Sigmoid colon (tissue), 7 donors: Measurements from ENCODE around the gene PPM1L. TPM values are rescaled to one million over a fixed set of nuclear protein-coding genes. Genes with fewer than 3 reads are reported as not detected.

Experiments used
- DNase-seq: peaks from one replicate; pipeline ENCODE4 v3.0.0-alpha.2; 2019
- H3K27ac ChIP-seq, 4 donors: fragments of 200-600 bp; sonication (generic); one replicate each; pipeline ENCODE4 v1.5.1; 2016 to 2019; ENCODE audit warnings: mild to moderate bottlenecking in 1 of 4
- H3K27me3 ChIP-seq, 3 donors: fragments of 200-600 bp; sonication (generic); one replicate each; pipeline ENCODE4 v1.5.1; 2019; ENCODE audit warnings: mild to moderate bottlenecking in 1 of 3
- H3K36me3 ChIP-seq, 4 donors: fragments of 200-600 bp; sonication (generic); one replicate each; pipeline ENCODE4 v1.5.1; 2016 to 2019
- H3K4me1 ChIP-seq, 4 donors: fragments of 200-600 bp; sonication (generic); one replicate each; pipeline ENCODE4 v1.5.1; 2017 to 2019
- H3K4me3 ChIP-seq, 4 donors: fragments of 200-600 bp; sonication (generic); one replicate each; pipeline ENCODE4 v1.5.1; 2017 to 2019; ENCODE audit warnings: mild to moderate bottlenecking in 2 of 4, moderate library complexity in 1 of 4
- H3K9me3 ChIP-seq, 4 donors: fragments of 200-600 bp in 3 of 4; sonication (generic) in 3 of 4; one replicate each; pipeline versions ENCODE4 v1.5.1 to v1.6.1; 2013 to 2019
- EP300 ChIP-seq, 4 donors: sonication (generic); formaldehyde crosslinking; IDR thresholded peaks; one replicate each; pipeline ENCODE4 v1.6.1; 2017; ENCODE audit warnings: antibody characterized with exemption in 4 of 4
- POLR2A ChIP-seq, 2 donors: fragments of 450-650 bp; IDR thresholded peaks; one replicate each; pipeline ENCODE4 v1.6.1; 2016; ENCODE audit warnings: antibody characterized with exemption in 2 of 2, mild to moderate bottlenecking in 2 of 2, moderate library complexity in 2 of 2
- POLR2AphosphoS5 ChIP-seq, 4 donors: sonication (generic); formaldehyde crosslinking; IDR thresholded peaks; one replicate each; pipeline ENCODE4 v1.6.1; 2017; ENCODE audit warnings: antibody characterized with exemption in 4 of 4
- WGBS, 2 donors: extraction: QIAGEN DNeasy Blood & Tissue Kit; methylation state at CpG; one replicate each; pipeline ENCODE4 v1.1.7; 2013; 5-methylcytosine and 5-hydroxymethylcytosine counted together
- intact Hi-C: fragments of 100-400 bp; cut with DNase I; formaldehyde crosslinking; loops from one replicate; pipeline ENCODE4 v1.15.1; 2023
- polyA plus RNA-seq, 3 donors: library from polyadenylated mRNA; stranded (reverse); fragments of 200-250 nt; gene quantifications; one replicate each; pipeline ENCODE4 v1.2.3, GENCODE V29; 2013
- total RNA-seq, 4 donors: library from RNA; depleted of rRNA; stranded (reverse); fragments of >200 nt; gene quantifications; one replicate each; pipeline ENCODE4 v1.1.0, GENCODE V29; 2016
- TF ChIP-seq, protein P1 (sequence below), 4 experiments: fragments of 450-650 bp in 3 of 4; fragments of 200-600 bp in 1 of 4; IDR thresholded peaks; one replicate each; pipeline ENCODE4 v1.5.1; 2016 to 2019; ENCODE audit warnings: antibody characterized with exemption in 4 of 4, mild to moderate bottlenecking in 3 of 4, moderate library complexity in 2 of 4
- donor health status: healthy with polysubstance abuse.
- donor health status: Bipolar disorder and iron deficiency.
- donor health status: healthy.

The PPM1L gene
- total and polyA plus RNA-seq, 7 donors = 1.2 to 50.2 (median 33.2) TPM

DNA sequence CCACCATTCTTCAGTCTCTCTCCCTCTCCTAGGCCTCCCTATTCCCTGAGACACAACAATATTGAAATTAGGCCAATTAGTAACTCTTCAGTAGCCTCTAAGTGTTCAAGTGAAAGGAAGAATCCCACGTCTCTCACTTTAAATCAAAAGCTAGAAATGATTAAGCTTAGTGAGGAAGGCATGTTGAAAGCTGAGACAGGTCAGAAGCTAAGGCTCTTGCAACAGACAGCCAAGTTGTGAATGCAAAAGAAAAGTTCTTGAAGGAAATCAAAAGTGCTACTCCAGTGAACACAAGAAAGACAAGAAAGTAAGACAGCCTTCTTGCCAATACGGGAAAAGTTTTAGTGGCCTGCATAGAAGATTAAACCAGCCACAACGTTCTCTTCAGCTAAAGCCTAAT is 41.3 kb downstream of the PPM1L start:
- Histone ChIP-seq H3K4me3 (no peak overlapping the region), H3K27me3 (no peaks in the 10 kb centered on the region), H3K9me3 (no peaks in the 10 kb centered on the region), H3K27ac (no peak overlapping the region), H3K4me1 (peaks cover 3 to 22% (median 12%) of the 10 kb centered on the region in 4 donors), H3K36me3 (no peaks in the 10 kb centered on the region)
- WGBS, 2 donors = 81 to 84% methylated on average over 3 of the region's 3 CpGs
- intact Hi-C loops = no loop called here
- no peak for DNase-seq
- TF ChIP-seq, protein P1, sequence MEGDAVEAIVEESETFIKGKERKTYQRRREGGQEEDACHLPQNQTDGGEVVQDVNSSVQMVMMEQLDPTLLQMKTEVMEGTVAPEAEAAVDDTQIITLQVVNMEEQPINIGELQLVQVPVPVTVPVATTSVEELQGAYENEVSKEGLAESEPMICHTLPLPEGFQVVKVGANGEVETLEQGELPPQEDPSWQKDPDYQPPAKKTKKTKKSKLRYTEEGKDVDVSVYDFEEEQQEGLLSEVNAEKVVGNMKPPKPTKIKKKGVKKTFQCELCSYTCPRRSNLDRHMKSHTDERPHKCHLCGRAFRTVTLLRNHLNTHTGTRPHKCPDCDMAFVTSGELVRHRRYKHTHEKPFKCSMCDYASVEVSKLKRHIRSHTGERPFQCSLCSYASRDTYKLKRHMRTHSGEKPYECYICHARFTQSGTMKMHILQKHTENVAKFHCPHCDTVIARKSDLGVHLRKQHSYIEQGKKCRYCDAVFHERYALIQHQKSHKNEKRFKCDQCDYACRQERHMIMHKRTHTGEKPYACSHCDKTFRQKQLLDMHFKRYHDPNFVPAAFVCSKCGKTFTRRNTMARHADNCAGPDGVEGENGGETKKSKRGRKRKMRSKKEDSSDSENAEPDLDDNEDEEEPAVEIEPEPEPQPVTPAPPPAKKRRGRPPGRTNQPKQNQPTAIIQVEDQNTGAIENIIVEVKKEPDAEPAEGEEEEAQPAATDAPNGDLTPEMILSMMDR (IDR thresholded peaks at IDR 0.05) = no peak
- TF ChIP-seq EP300 (IDR thresholded peaks at IDR 0.05) (no peak), POLR2A (IDR thresholded peaks at IDR 0.05) (no peak), POLR2AphosphoS5 (IDR thresholded peaks at IDR 0.05) (no peak)

- Histone ChIP-seq H3K27ac (peak overlapping the region; percentile 68 to 82 (median 77)), H3K27me3 (no peaks in the 10 kb centered on the region), H3K4me1 (peaks cover 3 to 59% (median 40%) of the 10 kb centered on the region in 4 donors), H3K36me3 (no peaks in the 10 kb centered on the region), H3K9me3 (no peaks in the 10 kb centered on the region), H3K4me3 (peak overlapping the region in 3 of 4 donors; percentile 10 to 29 (median 25))
- TF ChIP-seq EP300 (IDR thresholded peaks at IDR 0.05) (peak in 2 of 4 donors; percentile 4 to 15), POLR2A (IDR thresholded peaks at IDR 0.05) (no peak), POLR2AphosphoS5 (IDR thresholded peaks at IDR 0.05) (peak; percentile 45 to 49 (median 47))
- TF ChIP-seq, protein P1 (IDR thresholded peaks at IDR 0.05) = no peak
- 24 to 36% methylated on average over 8 of the region's 8 CpGs for WGBS, 2 donors
- peak; percentile 82 for DNase-seq
- intact Hi-C loops = loop anchor here (2.0 kb wide), 1 partner anchor 45 kb away; the partner anchor contains the start of gene PPM1L
These were observed 45.5 kb downstream of the PPM1L start for GRCh38 chr3:160801386-160802118.

GRCh38 chr3:160804762-160805161 is 48.7 kb downstream of the PPM1L start:
- peak overlapping the region; percentile 52 to 81 (median 56) for H3K27ac ChIP-seq
- DNase-seq = peak; percentile 87
- intact Hi-C loops = no loop called here
- TF ChIP-seq POLR2AphosphoS5 (IDR thresholded peaks at IDR 0.05) = peak in 1 of 4 donors; percentile 24
- TF ChIP-seq POLR2A (IDR thresholded peaks at IDR 0.05) = no peak
- TF ChIP-seq, protein P1 (IDR thresholded peaks at IDR 0.05) = no peak
- TF ChIP-seq EP300 (IDR thresholded peaks at IDR 0.05) = no peak
- no peak overlapping the region for H3K4me3 ChIP-seq
- H3K36me3 ChIP-seq = no peaks in the 10 kb centered on the region
- H3K9me3 ChIP-seq = no peaks in the 10 kb centered on the region
- H3K4me1 ChIP-seq = peaks cover 3 to 77% (median 54%) of the 10 kb centered on the region in 4 donors
- 10 to 35% methylated on average over 1 of the region's 1 CpG for WGBS, 2 donors
- H3K27me3 ChIP-seq = no peaks in the 10 kb centered on the region

DNA sequence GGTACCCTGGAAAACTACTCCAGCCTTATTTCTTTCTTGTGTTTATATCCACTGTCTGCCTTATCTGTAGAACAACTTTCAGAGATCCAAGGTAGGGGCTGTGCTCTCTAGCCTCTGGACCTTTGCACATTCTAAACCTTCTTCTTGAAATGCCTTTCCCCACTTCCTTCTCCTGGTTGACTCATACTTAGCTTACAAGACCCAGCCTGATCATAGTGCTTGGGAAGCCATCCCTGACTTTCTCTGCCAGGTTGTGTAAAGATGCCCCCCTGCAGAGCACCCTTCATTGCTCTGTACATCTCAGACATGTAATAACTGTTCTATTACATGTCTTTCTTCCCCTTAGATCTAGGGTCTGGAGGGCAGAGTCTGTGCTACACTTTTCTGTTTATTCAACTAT is 50.1 kb downstream of the PPM1L start:
- TF ChIP-seq, protein P1 (IDR thresholded peaks at IDR 0.05) = no peak
- TF ChIP-seq POLR2A (IDR thresholded peaks at IDR 0.05) = no peak
- TF ChIP-seq EP300 (IDR thresholded peaks at IDR 0.05) = no peak
- no peak for TF ChIP-seq POLR2AphosphoS5 (IDR thresholded peaks at IDR 0.05)
- H3K27me3 ChIP-seq = no peaks in the 10 kb centered on the region

More for the DNA sequence above, 50.1 kb downstream of the PPM1L start:
- Histone ChIP-seq H3K4me3 (no peak overlapping the region), H3K9me3 (no peaks in the 10 kb centered on the region), H3K4me1 (peaks cover 0 to 81% (median 64%) of the 10 kb centered on the region in 4 donors), H3K27ac (peak overlapping the region in 3 of 4 donors; percentile 52 to 81 (median 57)), H3K36me3 (no peaks in the 10 kb centered on the region)
- DNase-seq = no peak
- intact Hi-C loops = no loop called here
